Measurements from ENCODE around the gene STBD1. TPM values are rescaled to one million over a fixed set of nuclear protein-coding genes. Genes with fewer than 3 reads are reported as not detected.

STBD1 gene
- total RNA-seq, 2 experiments from 2014 or later = 0.09 to 0.14 TPM

Other genes starting within 250 kb of the STBD1 start
- gene ART3, start 232.0 kb upstream of the STBD1 start, total RNA-seq = not detected
- gene NUP54, start 158.3 kb upstream of the STBD1 start, total RNA-seq = 10 to 100 TPM; 58.2 to 67.3 TPM
- 1 to 10 TPM; 3.3 to 4.6 TPM for gene SCARB2, start 92.9 kb upstream of the STBD1 start, total RNA-seq
- gene FAM47E, start 55.0 kb upstream of the STBD1 start, total RNA-seq = not detected
- gene CCDC158, start 114.4 kb downstream of the STBD1 start, total RNA-seq = not detected
- under 1 TPM in 1 of 2 experiments, not detected in 1; 0.04 TPM for gene SHROOM3, start 128.5 kb downstream of the STBD1 start, total RNA-seq